ENCODE data around the gene SPRYD3.
A peak's percentile ranks its signal among the peaks of the same experiment; 100 is the strongest.

Gene SPRYD3

GRCh38 chr12:53077030-53077429 lies 2.2 kb downstream of the SPRYD3 start:
- DNase-seq = no peak

DNA sequence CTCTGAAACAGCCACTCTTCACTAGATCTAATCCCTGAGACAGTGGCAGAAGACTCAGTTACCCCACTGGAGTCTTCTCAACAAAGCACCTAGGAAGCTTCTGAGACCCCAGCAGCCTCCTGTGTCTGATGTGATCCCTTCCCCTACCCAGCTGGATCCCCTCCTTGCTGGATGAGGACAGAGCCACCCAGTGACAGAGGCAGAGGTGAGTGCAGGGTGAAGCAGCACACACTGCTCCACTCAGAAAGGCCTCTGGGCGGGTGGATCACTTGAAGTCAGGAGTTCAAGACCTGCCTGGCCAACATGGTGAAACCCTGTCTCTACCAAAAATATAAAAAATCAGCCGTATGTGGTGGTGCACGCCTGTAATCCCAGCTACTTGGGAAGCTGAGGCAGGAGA lies 2.7 kb downstream of the SPRYD3 start:
- DNase-seq = no peak

DNA sequence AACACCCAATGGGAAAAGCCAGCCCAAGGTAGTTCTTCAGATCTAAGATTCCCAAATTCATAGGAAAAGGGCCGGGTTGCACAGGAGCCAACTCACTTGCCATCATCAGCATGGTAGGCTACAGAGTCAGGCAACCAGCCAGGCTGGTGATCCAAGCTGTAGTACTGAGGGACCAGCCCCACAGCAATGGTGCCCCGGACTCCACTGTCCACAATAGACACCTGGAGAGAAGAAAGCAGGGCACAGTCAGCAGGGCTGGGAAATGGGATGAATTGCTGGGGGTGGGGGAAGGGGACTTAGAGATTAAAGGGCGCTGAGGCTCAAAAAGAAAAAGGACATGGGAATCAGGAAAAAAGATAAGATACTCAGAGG lies 4.2 kb downstream of the SPRYD3 start:
- DNase-seq = no peak

DNA sequence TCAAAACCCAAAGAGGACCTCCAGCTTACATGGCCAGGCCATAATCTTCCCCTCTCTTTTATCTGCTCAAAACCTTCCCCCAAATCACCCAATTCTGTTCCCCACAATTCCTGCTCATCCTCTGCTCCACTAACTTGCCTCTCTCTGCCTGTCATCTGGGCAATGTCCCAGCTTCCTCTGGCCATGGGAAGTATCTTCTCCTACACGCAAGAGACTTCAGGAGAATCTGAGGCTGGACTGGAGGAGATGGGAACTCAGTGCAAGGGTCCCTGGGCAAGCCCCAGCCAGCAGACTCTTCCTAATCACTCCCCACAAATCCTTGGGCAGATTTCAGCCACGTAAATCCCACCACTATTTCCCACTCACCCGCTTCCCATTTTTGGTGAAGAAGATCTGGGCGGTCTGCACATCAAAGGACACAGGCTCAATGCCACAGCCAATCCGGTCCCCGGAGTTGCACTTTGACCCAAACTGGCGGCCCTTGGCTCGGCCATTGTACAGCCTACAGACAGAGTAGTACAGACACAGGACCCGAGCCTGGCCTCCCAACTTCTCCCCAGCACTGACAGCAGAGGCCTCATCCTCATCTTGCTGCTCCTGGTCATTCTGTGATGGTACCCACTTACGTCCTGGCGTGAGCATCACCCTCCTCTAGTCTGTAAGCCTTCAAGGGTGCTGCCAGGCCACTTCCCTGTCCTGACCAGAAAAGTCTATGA lies 4.7 kb downstream of the SPRYD3 start:
- DNase-seq = no peak

DNA sequence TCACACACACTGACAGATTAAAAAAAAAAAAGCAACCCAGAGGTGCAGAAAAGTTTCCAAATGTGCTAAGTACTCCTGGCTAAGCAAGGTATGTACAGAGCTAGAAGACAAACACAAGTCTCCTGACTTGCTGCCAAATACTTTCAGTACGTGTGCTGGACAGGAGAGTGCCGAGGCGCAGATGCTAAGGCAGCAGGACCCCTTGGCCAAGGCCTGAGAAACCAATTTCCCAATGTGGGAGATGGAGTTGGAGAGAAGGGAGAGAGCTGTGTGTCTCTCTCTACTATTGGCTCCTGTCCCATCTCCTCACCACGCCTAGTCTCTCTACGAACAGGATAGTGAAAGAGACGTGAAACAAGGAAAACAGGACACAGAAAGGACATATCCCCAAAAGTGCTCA lies 5.3 kb downstream of the SPRYD3 start:
- no peak for DNase-seq

DNA sequence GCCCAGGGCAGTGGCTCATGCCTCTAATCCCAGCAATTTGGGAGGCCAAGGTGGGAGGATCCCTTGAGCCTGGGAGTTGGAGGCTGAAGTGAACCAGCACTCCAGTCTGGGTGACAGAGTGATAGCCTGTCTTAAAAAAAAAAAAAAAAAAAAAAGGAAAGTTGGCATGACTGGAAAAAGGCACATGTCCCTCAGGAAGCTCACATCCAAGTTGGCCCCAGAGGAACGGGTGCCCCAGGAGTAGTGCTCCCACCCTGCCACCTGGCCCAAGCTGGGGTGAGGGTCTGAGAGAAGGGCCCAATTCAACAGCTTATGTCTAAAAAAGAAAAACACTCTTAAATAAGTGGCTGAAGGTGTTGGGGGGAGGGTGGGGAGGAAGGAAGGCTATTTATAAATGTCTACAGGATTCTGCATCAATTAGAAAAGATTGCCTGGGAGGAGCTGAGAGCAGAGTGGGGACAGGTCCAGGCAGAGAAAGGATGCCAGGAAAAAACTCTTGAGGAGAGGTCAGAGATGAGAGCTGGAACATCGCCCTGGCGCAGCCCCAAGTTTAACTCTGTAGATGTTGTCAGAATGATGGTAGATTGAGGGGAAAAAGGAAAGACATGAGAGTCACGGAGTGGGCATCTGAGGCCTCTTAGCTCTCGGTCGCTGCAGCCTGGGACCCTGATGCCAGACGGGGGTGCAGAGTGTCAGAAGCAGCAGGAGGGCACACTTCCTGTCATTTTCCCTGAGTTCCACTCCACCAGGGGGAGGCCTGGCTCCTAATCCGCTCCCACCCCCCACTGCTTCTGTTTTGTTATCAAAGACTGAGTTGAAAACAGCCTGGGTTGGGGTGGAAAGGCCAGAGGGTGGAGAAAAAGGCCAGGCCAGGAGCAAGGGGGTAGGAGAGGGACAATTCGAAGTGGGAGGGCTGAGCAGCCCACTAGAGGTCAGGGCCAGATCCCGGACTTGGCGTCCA lies 7.3 kb downstream of the SPRYD3 start:
- DNase-seq = no peak

GRCh38 chr12:53070877-53071492 lies 8.2 kb downstream of the SPRYD3 start:
- DNase-seq = no peak

GRCh38 chr12:53069621-53070410 lies 9.4 kb downstream of the SPRYD3 start:
- no peak for DNase-seq

DNA sequence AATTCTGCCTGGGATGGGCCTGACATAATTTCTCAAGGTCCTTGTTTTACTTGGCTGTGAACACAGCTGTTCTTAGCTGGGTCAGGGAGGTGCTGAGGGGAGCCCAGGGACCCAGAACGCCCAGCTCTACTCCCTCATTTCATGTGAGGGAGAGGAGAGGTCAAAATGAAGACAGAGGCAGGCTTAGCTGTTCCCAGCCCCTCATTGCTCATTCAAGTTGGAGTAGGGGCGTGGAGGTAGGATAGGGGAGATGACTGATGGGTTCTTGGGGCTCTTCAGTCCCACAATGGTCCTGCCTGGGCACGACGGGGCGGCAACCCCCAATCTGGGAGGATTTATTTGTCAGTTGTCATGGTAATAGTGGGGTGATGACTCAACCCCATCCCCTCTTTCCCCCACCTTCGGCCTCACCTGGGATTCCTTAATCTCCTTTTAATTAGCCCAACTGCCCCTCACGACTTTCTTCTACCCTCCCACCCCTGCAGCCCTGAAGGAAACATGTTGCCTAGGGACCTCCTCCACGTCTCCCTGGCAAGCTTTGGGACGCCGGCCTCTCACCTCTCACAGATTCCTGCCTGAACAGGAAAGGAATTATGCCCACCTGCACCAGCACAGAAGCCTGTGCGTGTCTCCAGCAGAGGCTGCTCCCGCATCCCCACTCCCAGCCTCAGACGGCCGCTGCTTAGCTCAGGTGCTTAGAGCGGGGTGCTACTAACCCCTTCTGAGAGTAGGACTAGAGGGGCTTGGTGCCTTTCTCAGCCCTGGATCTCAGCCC lies 10.2 kb downstream of the SPRYD3 start:
- no peak for DNase-seq

DNA sequence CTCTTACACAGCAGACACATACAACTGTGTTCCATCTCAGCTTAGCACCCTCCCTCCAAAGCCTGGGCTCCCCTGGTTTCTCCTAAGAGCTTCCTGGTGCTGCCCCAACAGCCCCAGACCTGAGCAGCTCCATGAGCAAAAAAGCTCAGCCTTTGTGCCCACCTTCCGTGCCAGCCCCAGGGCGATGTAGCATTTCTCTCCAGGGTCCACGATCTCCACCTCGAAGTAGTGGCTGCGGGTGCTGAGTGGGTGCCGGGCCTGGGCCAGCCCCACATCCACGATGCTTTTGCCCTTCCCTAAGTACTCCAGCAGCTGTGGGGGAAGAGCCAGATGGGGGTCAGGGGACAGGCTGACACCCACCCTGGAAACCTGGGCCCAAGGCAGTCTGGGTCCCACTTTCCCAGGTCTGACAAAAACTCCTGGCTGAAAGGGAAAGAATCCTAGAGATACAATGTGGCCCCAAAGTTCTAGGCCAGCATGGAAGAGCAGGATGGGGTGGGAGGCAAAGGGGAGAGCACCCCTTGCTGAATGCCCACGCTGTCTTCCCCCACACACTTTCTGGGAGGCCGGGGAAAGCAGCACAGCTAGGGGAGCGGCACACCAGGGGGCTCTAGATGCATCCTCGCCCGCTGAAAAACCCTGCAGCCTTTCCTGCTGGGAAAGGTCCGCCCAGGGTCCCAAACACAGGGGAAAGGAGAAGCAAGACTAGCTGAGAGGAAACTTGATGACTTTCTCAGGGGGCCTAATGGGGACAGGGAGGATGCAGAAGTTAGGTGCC lies 11.0 kb downstream of the SPRYD3 start:
- no peak for DNase-seq

GRCh38 chr12:53067074-53067992 lies 11.9 kb downstream of the SPRYD3 start:
- no peak for DNase-seq

DNA sequence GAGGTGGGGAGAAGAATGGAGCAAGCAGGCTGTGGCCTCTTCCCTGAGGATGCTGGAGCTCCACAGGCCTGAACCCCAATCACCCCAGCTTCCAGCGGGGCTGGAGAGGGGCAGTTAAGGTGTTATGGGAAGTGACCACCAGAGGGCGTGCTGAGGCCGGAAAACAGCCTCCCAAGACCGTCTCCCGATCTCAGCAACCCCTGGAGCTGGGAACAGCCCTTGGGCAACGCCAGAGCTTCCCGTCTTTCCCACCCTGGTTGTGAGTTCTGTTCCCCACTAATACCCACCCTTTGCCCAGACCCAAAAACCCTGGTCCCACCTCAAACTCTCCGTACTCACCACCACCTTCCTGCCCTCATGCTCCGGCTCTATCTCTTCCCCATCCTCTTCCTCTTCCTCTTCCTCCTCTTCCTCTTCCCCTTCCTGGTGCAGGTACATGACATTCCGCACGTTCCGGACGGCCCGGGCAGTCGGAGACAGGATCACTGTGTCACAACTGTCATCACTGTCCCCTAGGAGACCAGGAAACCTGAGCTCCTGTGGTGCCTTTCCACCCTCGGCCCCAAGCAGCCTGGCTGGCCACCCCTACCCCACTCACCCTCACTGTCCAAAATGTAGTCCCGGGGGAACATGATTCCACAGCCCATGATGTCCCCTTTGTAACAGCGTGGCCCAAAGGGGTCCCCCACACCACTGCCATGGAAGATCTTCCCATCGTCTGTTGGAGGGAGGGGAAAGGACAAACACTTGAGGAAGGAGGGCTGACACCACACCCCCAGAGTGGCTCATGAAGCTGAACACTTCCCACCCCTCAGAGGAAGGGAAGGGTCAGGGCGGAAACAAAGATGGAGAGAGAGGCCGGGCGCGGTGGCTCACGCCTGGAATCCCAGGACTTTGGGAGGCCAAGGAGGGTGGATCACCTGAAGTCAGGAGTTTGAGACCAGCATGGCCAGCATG lies 12.9 kb downstream of the SPRYD3 start:
- DNase-seq = peak; percentile 69

- DNase-seq = no peak
These were observed 13.7 kb downstream of the SPRYD3 start for GRCh38 chr12:53065470-53065869.

GRCh38 chr12:53064613-53065436 lies 14.4 kb downstream of the SPRYD3 start:
- no peak for DNase-seq

GRCh38 chr12:53063708-53064612 lies 15.2 kb downstream of the SPRYD3 start:
- no peak for DNase-seq

DNA sequence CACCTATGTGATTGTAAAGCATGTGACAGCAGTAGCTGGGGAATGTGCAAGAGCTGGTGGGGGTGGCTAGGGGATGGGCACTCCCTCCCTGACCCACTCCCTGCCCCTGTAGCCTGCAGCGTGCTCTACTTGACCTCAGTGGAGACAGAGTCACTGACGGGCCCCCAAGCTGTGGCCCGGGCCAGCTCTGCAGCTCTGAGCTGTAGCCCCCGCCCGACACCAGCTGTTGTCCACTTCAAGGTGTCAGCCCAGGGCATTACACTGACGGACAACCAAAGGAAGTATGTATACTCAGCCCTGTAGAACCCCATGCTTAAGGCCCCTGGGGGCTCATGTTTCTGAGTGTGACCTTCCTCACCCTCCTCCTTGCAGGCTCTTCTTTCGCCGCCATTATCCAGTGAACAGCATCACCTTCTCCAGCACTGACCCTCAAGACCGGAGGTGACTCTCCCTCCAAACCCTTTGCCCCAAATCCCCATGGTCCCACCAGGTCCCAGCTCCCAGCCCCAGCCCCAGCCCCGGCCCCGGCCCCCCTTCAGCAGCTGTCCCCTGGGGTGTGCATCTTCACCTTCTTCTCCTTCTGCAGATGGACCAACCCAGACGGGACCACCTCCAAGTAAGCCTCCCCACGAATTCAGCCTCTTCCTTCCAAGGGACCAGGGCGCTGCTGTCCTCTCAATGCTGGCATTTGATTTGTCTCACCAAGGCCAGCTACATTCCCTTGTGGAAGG lies 16.0 kb downstream of the SPRYD3 start:
- no peak for DNase-seq
